Aorta (tissue), 5 donors: ENCODE data around the gene DCTN1. TPM values are rescaled to one million over a fixed set of nuclear protein-coding genes. Genes with fewer than 3 reads are reported as not detected.

ENCODE experiments used
- ATAC-seq: fragments of 200-7000 bp; cut with Tn5 transposase; one replicate; pipeline ENCODE4 v1.9.1; 2022; ENCODE audit warnings: moderate library complexity; ENCODE audit not compliant: low FRiP score
- DNase-seq, 2 donors: peaks; one replicate each; pipeline ENCODE4 v3.0.0-alpha.2; 2020
- H3K27ac ChIP-seq, 2 donors: one replicate each; pipeline ENCODE4 v1.5.1; 2013; ENCODE audit warnings: low read length in 2 of 2, mild to moderate bottlenecking in 2 of 2, moderate library complexity in 2 of 2, control low read depth in 1 of 2, inconsistent platforms in 1 of 2, low read depth in 1 of 2
- H3K27me3 ChIP-seq, 2 donors: one replicate each; pipeline ENCODE4 v1.6.1; 2013; ENCODE audit warnings: control low read depth in 1 of 2, low read length in 1 of 2, mild to moderate bottlenecking in 1 of 2, moderate library complexity in 1 of 2; ENCODE audit not compliant: insufficient read depth in 2 of 2, control insufficient read depth in 1 of 2
- H3K36me3 ChIP-seq, 2 donors: one replicate each; pipeline ENCODE4 v1.6.1; 2013; ENCODE audit warnings: control low read depth in 1 of 2, low read length in 1 of 2, mild to moderate bottlenecking in 1 of 2; ENCODE audit not compliant: insufficient read depth in 2 of 2, control insufficient read depth in 1 of 2
- H3K4me1 ChIP-seq, 2 donors: one replicate each; pipeline ENCODE4 v1.6.1; 2013; ENCODE audit warnings: low read length in 2 of 2, control low read depth in 1 of 2, mild to moderate bottlenecking in 1 of 2, moderate library complexity in 1 of 2; ENCODE audit not compliant: insufficient read depth in 2 of 2, control insufficient read depth in 1 of 2
- H3K4me3 ChIP-seq, 2 donors: one replicate each; pipeline ENCODE4 v1.5.1; 2013; ENCODE audit warnings: low read length in 2 of 2, control low read depth in 1 of 2, mild to moderate bottlenecking in 1 of 2
- H3K9me3 ChIP-seq: one replicate; pipeline ENCODE4 v1.6.1; 2013; ENCODE audit warnings: mild to moderate bottlenecking, low read length; ENCODE audit not compliant: control insufficient read depth
- WGBS, 2 donors: extraction: QIAGEN DNeasy Blood & Tissue Kit; methylation state at CpG; one replicate each; pipeline ENCODE4 v1.1.7; 2013; 5-methylcytosine and 5-hydroxymethylcytosine counted together
- intact Hi-C, 2 donors: fragments of 100-400 bp; cut with DNase I; formaldehyde crosslinking; loops; one replicate each; pipeline versions ENCODE4 v1.14.2 to v1.15.0; 2022
- polyA plus RNA-seq, 2 donors: library from polyadenylated mRNA; stranded (reverse); fragments of 200-250 nt; gene quantifications; one replicate each; pipeline ENCODE4 v1.2.3, GENCODE V29; 2013
- total RNA-seq, 2 donors: library from RNA; stranded (reverse); fragmentation: NEBNext Ultra II Directional; extraction: Animal tissue kit (Norgen Biotek cat#: 25700); gene quantifications; one replicate each; pipeline ENCODE4 v1.2.1, GENCODE V29; 2021
- donor health status: healthy with polysubstance abuse.
- donor health status: Bipolar disorder and iron deficiency.
- donor health status: DM: no; HTN: no; CAD: no.
- donor health status: DM: no; HTN: no; CAD: no.
- donor health status: DM: yes; HTN: yes; CAD: no.

The DCTN1 gene
- total and polyA plus RNA-seq, 4 donors: 73.8 to 158 (median 123) TPM

DNA sequence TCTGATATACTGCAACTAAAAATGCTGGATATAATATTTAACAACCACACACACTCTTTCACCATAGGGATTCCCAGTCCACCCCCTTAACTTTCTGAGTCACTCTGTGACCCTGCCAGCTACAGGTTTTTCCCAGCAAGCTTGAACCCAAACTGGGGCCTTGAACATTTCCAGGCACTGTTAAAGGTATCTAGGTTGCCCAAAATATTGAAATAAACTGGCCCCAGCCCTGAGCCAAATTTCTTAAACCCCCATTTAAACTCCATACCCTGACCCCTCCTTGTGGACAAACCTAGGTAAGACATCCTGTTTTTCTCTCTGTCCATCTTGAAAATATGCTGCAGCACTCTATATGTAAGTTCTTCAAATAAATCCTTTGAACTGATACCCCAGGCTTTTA is 19.7 kb upstream of the DCTN1 start:
- Histone ChIP-seq H3K9me3 (no peaks in the 10 kb centered on the region), H3K27me3 (no peaks in the 10 kb centered on the region), H3K36me3 (no peaks in the 10 kb centered on the region), H3K4me3 (no peak overlapping the region), H3K4me1 (no peaks in the 10 kb centered on the region), H3K27ac (no peak overlapping the region)
- DNase-seq (no peak), ATAC-seq (no peak)
- intact Hi-C loops: no loop called here

DNA sequence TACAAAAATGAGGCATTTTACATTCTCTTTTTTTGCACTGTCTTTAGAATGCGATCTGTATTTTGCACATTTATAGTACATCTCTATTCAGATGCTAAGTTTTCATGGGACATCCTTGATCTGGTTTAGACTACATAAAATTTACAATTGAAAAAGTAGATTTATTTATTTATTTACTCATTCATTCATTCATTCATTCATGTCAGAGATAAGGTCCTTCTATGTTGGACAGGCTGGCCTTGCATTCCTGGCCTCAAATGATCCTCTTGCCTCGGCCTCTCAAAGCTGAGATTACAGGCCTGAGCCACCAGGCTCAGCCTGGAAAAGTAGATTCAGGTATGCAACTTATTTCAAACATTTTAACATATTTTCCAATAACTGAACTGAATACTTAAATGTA is 16.0 kb upstream of the DCTN1 start:
- no peak overlapping the region for H3K27ac ChIP-seq
- no peaks in the 10 kb centered on the region for H3K4me1 ChIP-seq
- ATAC-seq (no peak), DNase-seq (no peak)
- no peaks in the 10 kb centered on the region for H3K27me3 ChIP-seq
- WGBS, 2 donors: 95 to 99% methylated on average over 2 of the region's 2 CpGs
- H3K9me3 ChIP-seq: no peaks in the 10 kb centered on the region
- H3K36me3 ChIP-seq: no peaks in the 10 kb centered on the region
- H3K4me3 ChIP-seq: no peak overlapping the region
- intact Hi-C loops: no loop called here

DNA sequence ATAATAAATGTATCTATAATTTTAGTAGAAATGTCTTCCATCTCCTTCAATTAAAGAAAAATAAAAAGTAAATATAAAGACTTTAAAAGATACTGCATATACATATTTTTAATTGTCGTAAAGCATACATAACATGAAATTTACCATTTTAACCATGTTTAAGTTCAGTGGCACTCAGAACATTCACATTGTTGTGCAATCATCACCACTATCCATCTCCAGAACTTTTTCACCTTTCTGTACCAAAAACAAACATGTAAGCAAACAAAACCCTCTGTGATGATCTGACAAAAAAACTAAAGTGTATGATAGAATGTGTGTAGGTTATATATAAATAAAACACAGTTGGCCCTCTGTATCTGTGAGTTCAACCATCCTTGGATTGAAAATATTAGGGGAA is 13.4 kb upstream of the DCTN1 start:
- Histone ChIP-seq H3K36me3 (no peaks in the 10 kb centered on the region), H3K27ac (no peak overlapping the region), H3K27me3 (no peaks in the 10 kb centered on the region), H3K4me3 (no peak overlapping the region), H3K4me1 (peaks cover 0 to 1% of the 10 kb centered on the region in 2 donors), H3K9me3 (no peaks in the 10 kb centered on the region)
- intact Hi-C loops: no loop called here
- ATAC-seq (no peak), DNase-seq (no peak)
- WGBS, 2 donors: 91% methylated on average over 1 of the region's 1 CpG

DNA sequence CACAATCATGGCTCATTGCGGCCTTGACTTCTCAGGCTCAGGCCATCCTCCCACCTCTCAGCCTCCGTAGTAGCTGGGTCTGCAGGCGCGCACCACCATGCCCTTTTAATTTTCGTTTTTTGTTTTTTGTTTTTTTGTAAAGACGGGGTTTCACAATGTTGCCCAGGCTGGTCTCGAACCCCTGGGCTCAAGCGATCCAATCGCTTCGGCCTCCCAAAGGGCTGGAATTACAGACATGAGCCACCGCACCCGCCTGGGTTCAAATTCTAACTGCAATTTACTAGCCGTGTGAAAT is 12.3 kb upstream of the DCTN1 start:
- H3K4me3 ChIP-seq: no peak overlapping the region
- H3K36me3 ChIP-seq: no peaks in the 10 kb centered on the region
- WGBS, 2 donors: 74 to 76% methylated on average over 13 of the region's 13 CpGs
- intact Hi-C loops: no loop called here
- ATAC-seq (no peak), DNase-seq (no peak)
- peaks cover 0 to 5% of the 10 kb centered on the region in 2 donors for H3K4me1 ChIP-seq
- no peak overlapping the region for H3K27ac ChIP-seq
- no peaks in the 10 kb centered on the region for H3K27me3 ChIP-seq
- no peaks in the 10 kb centered on the region for H3K9me3 ChIP-seq

DNA sequence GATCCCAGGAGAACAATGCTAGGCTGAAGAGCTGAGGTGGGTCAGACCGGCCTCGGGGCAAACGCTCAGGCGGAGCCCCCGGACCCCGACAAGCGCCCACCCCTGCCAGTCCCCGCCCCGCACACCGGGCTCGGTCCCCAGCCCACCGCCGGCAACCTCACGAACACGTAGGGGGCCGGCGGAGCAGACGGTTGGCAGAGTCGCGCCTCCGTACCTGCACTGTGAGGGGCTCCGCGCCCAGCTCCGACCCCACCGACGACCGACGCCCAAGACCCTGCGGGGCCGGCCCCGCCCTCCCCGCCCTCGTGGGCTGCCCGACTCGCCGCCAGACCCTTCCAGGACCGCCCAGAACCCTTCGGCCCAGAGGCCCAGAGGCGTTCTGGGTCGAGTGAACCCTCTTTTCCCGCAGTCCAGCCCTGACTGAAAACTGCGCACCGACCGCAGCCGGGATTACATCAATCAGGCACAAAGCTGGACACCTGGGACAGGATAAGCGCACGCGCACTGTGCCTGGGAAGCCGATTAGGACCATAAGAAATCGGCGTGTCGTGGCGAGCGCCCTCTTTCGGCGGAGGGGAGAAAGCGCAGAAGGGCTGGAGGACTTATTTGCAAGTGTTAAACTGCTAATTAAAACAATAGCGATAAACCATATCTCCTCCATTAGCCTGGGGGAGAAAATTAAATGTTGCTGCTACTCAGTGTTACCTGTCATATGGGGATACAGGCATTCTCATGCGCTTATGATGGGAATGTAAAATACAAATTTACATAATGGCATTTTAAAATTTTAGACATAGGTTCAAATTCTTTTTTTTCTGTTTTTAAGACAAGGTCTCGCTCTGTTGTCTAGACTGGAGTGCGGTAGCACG is 11.7 kb upstream of the DCTN1 start:
- ATAC-seq: peak; percentile 95
- 1 to 2% methylated on average over 45 to 62 of the region's 62 CpGs for WGBS, 2 donors
- Histone ChIP-seq H3K36me3 (no peaks in the 10 kb centered on the region), H3K4me3 (peak overlapping the region; percentile 89 to 98), H3K9me3 (no peaks in the 10 kb centered on the region), H3K4me1 (peaks cover 3 to 7% of the 10 kb centered on the region in 2 donors), H3K27me3 (no peaks in the 10 kb centered on the region), H3K27ac (peak overlapping the region in 1 of 2 donors; percentile 81)
- DNase-seq: peak; percentile 95 to 98
- intact Hi-C loops: no loop called here

DNA sequence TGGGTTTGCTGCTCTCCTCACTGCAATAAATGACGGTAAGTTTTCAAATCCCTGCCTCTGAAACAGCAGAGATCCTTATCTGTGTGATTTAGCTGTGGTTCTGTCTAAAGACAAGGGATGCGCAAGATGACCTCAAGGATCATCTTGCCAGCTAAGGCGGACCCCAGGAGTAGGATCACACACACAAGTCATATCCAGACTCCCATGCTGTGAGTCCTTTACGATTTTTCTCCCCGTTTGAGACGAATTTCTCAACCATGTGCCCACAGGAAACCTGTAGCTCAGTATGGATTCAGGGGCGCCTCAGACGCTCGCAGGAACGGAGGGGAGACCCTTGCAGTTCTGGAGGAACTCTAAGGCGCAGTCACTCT is 11.1 kb upstream of the DCTN1 start:
- Histone ChIP-seq H3K4me1 (peaks cover 3 to 7% of the 10 kb centered on the region in 2 donors), H3K9me3 (no peaks in the 10 kb centered on the region), H3K27me3 (no peaks in the 10 kb centered on the region), H3K27ac (no peak overlapping the region), H3K36me3 (no peaks in the 10 kb centered on the region), H3K4me3 (peak overlapping the region; percentile 89 to 98)
- peak; percentile 4 for ATAC-seq
- intact Hi-C loops: no loop called here
- DNase-seq: no peak
- WGBS, 2 donors: 0% methylated on average over 11 of the region's 11 CpGs

DNA sequence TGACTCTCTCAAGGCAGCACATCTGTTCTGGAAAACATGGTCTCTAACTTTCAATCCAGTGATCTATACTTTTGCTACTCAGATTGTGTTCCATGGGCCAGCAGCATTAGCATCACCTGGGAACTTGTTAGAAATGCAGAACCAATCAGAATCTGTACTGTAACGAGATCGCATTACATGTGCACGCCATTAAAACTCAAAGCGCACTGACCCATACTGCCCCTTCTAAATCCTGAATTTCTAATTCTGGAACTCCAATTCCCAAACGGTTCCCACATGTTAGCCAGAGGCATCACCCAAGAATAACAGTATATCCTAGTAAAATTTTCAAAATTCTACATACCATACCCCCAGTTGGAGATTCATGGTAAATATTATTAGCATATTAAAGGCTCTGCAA is 10.5 kb upstream of the DCTN1 start:
- peaks cover 3 to 7% of the 10 kb centered on the region in 2 donors for H3K4me1 ChIP-seq
- H3K27ac ChIP-seq: no peak overlapping the region
- WGBS, 2 donors: 24 to 27% methylated on average over 5 of the region's 5 CpGs
- intact Hi-C loops: no loop called here
- peak overlapping the region; percentile 89 to 98 for H3K4me3 ChIP-seq
- no peaks in the 10 kb centered on the region for H3K36me3 ChIP-seq
- DNase-seq: no peak
- no peaks in the 10 kb centered on the region for H3K27me3 ChIP-seq
- no peak for ATAC-seq
- no peaks in the 10 kb centered on the region for H3K9me3 ChIP-seq

DNA sequence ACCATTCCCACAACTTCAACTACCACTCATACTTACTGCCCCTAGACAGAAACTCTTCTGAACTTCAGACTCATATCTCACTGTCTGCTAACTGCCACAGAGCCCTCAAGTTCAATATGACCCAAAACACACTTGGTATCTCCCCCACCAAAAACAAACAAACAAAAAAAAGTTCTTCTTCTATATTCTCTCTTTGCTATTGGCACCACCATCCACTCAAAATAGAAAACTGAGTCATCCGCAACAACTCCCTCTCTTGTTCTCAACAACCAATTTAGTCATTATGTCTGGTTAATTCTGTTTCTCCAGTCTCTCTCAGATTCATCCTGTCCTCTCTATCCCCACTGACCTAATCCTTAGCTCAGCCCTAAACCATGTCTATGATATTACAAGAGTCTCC is 7.2 kb upstream of the DCTN1 start:
- ATAC-seq (no peak), DNase-seq (no peak)
- Histone ChIP-seq H3K27me3 (no peaks in the 10 kb centered on the region), H3K27ac (no peak overlapping the region), H3K9me3 (no peaks in the 10 kb centered on the region), H3K4me1 (peaks cover 7 to 10% of the 10 kb centered on the region in 2 donors), H3K36me3 (peaks cover 0 to 2% of the 10 kb centered on the region in 2 donors), H3K4me3 (no peak overlapping the region)
- intact Hi-C loops: no loop called here
- whole genome bisulfite sequencing, 2 donors: 69 to 90% methylated on average over 1 of the region's 1 CpG

DNA sequence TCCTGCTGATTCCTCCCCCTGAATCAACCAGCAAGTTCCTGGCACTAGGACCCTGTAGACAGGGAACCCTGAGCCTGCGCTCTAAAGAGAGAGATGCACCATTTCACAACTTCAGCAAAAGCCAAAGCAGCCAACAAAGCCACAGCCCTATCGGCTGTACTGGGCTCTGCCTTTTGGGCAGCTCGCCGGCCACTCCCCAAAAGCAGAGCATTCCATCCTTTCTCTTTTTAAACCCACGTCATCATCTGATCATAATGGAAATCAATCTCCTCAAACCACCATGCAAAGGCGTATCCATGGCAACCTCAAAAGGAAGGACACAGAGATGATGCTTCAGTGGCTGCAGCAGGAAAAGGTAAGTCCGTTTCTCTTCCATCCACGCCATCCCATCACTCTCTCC is 5.3 kb upstream of the DCTN1 start:
- H3K4me3 ChIP-seq: no peak overlapping the region
- H3K27me3 ChIP-seq: no peaks in the 10 kb centered on the region
- H3K9me3 ChIP-seq: no peaks in the 10 kb centered on the region
- H3K36me3 ChIP-seq: peaks cover 0 to 2% of the 10 kb centered on the region in 2 donors
- 82 to 85% methylated on average over 8 of the region's 8 CpGs for WGBS, 2 donors
- intact Hi-C loops: no loop called here
- DNase-seq: no peak
- peak overlapping the region in 1 of 2 donors; percentile 25 for H3K27ac ChIP-seq
- ATAC-seq: no peak
- H3K4me1 ChIP-seq: peaks cover 7 to 11% of the 10 kb centered on the region in 2 donors
